T-cell (primary cell): ENCODE data around the gene IQSEC3. TPM values are rescaled to one million over a fixed set of nuclear protein-coding genes. Genes with fewer than 3 reads are reported as not detected.

Source experiments
- ATAC-seq, 4 experiments: fragments of 200-7000 bp in 3 of 4; fragments of 150-1000 bp in 1 of 4; cut with Tn5 transposase; replicated peaks in 1 of 4; 1 replicate in 3 of 4; 2 replicates in 1 of 4; pipeline ENCODE4 v1.10.0; 2021; ENCODE audit warnings: moderate library complexity in 3 of 4, mild to moderate bottlenecking in 2 of 4, moderate number of reproducible peaks in 1 of 4
- CTCF ChIA-PET, 2 donors: fragments of 300-600 bp; sonication (Branson Sonifier 250); formaldehyde crosslinking; loops; one replicate each; lab custom pipeline; 2022; ENCODE audit warnings: antibody characterized with exemption in 2 of 2; lab: Charles Lee
- POLR2A ChIA-PET, 2 donors: fragments of 300-600 bp; sonication (Branson Sonifier 250); formaldehyde crosslinking; loops; one replicate each; lab custom pipeline; 2022; ENCODE audit warnings: antibody characterized with exemption in 2 of 2; lab: Charles Lee
- DNase-seq, 35 experiments: peaks; one replicate each; pipeline versions ENCODE4 v3.0.0 to v3.0.0-alpha.2; 2013 to 2023
- H3K27ac ChIP-seq: one replicate; pipeline ENCODE4 v1.5.1; 2013; ENCODE audit warnings: low read length
- H3K27me3 ChIP-seq, 2 experiments: replicated peaks in 1 of 2; 1 replicate in 1 of 2; 2 replicates in 1 of 2; pipeline versions ENCODE4 v1.6.1 to v1.7.0; 2013; ENCODE audit warnings: low read length in 1 of 2, mixed read lengths in 1 of 2; ENCODE audit not compliant: control insufficient read depth in 2 of 2, insufficient read depth in 2 of 2; ENCODE audit errors: extremely low read depth in 1 of 2
- H3K36me3 ChIP-seq, 2 donors: 1 replicate in 1 of 2; 2 replicates in 1 of 2; pipeline versions ENCODE4 v1.6.1 to v1.7.0; 2013; ENCODE audit warnings: low read length in 1 of 2; ENCODE audit not compliant: control insufficient read depth in 2 of 2, insufficient read depth in 1 of 2; ENCODE audit errors: extremely low read depth in 1 of 2
- H3K4me1 ChIP-seq, 2 experiments: 1 replicate in 1 of 2; 2 replicates in 1 of 2; pipeline versions ENCODE4 v1.6.1 to v1.7.0; 2013; ENCODE audit warnings: low read length in 2 of 2, mixed read lengths in 1 of 2; ENCODE audit not compliant: insufficient read depth in 2 of 2, control insufficient read depth in 1 of 2; ENCODE audit errors: extremely low read depth in 1 of 2
- H3K4me3 ChIP-seq, 2 donors: 1 replicate in 1 of 2; 2 replicates in 1 of 2; pipeline versions ENCODE4 v1.5.1 to v1.7.0; 2013; ENCODE audit warnings: mild to moderate bottlenecking in 2 of 2, low read length in 1 of 2, moderate library complexity in 1 of 2; ENCODE audit not compliant: control insufficient read depth in 1 of 2; ENCODE audit errors: extremely low read depth in 1 of 2
- H3K9me3 ChIP-seq: 2 replicates; pipeline ENCODE4 v1.7.0; 2013
- H3K27ac Mint-ChIP-seq, 2 donors: one replicate each; pipeline ENCODE4 v1.8.0; 2020 to 2021; ENCODE audit warnings: mild to moderate bottlenecking in 2 of 2, mixed read lengths in 2 of 2
- H3K27me3 Mint-ChIP-seq, 2 donors: one replicate each; pipeline ENCODE4 v1.8.0; 2021 to 2022; ENCODE audit warnings: mixed read lengths in 2 of 2
- H3K36me3 Mint-ChIP-seq: one replicate; pipeline ENCODE4 v1.8.0; 2021; ENCODE audit warnings: mixed read lengths
- H3K4me1 Mint-ChIP-seq, 3 donors: one replicate each; pipeline ENCODE4 v1.8.0; 2020 to 2022; ENCODE audit warnings: mixed read lengths in 3 of 3, mild to moderate bottlenecking in 1 of 3
- H3K4me3 Mint-ChIP-seq, 3 donors: one replicate each; pipeline ENCODE4 v1.8.0; 2020 to 2022; ENCODE audit warnings: mild to moderate bottlenecking in 3 of 3, mixed read lengths in 3 of 3, moderate library complexity in 3 of 3
- H3K9me3 Mint-ChIP-seq, 3 donors: one replicate each; pipeline ENCODE4 v1.8.0; 2020 to 2022; ENCODE audit warnings: mixed read lengths in 3 of 3
- WGBS: methylation state at CpG from one replicate; pipeline ENCODE4 v1.1.5; 2013; ENCODE audit warnings: missing lambda C conversion rate; ENCODE audit not compliant: insufficient coverage; 5-methylcytosine and 5-hydroxymethylcytosine counted together
- total RNA-seq, 35 experiments: library from RNA in 6 of 35; stranded (reverse) in 6 of 35; fragments of 120-200 nt in 1 of 35; gene quantifications; one replicate each; pipeline versions ENCODE4 v1.2.1 to v1.2.4 and lab custom pipeline; 2013 to 2026

The IQSEC3 gene
- total RNA-seq, 5 donors from 2014 or later (not counting 1 experiment from before 2014, with no cell fraction given): 0.30 to 7.3 (median 2.9) TPM

- ChIA-PET CTCF (no interaction called here), POLR2A (no interaction called here)
- Histone ChIP-seq H3K4me3 (no peak overlapping the region), H3K9me3 (no peaks in the 10 kb centered on the region), H3K36me3 (no peaks in the 10 kb centered on the region), H3K4me1 (no peaks in the 10 kb centered on the region), H3K27me3 (peaks cover 0 to 42% of the 10 kb centered on the region in 2 experiments), H3K27ac (no peak overlapping the region)
- DNase-seq (no peak), ATAC-seq (no peak)
- Mint-ChIP-seq H3K27me3 (peaks cover 7 to 9% of the 10 kb centered on the region in 2 donors), H3K9me3 (no peaks in the 10 kb centered on the region), H3K4me3 (no peak overlapping the region), H3K4me1 (peaks cover 4 to 11% (median 7%) of the 10 kb centered on the region in 3 donors), H3K27ac (no peak overlapping the region), H3K36me3 (no peaks in the 10 kb centered on the region)
- WGBS: no CpG with 5 or more reads among the region's 3 CpGs
These were observed 85.9 kb downstream of the IQSEC3 start for GRCh38 chr12:152440-152839.

GRCh38 chr12:153080-153746, 86.6 kb downstream of the IQSEC3 start:
- Mint-ChIP-seq H3K4me1 (peaks cover 4 to 11% (median 7%) of the 10 kb centered on the region in 3 donors), H3K27ac (no peak overlapping the region), H3K36me3 (no peaks in the 10 kb centered on the region), H3K9me3 (no peaks in the 10 kb centered on the region), H3K27me3 (peaks cover 7 to 9% of the 10 kb centered on the region in 2 donors), H3K4me3 (no peak overlapping the region)
- DNase-seq (peak in 30 of 35 experiments; percentile 4 to 48 (median 29)), ATAC-seq (peak; percentile 62 to 70 (median 66))
- no peak overlapping the region for H3K27ac ChIP-seq
- H3K4me1 ChIP-seq: no peaks in the 10 kb centered on the region
- peaks cover 0 to 42% of the 10 kb centered on the region in 2 experiments for H3K27me3 ChIP-seq
- H3K36me3 ChIP-seq: no peaks in the 10 kb centered on the region
- 0% methylated on average over 6 of the region's 11 CpGs for WGBS
- H3K4me3 ChIP-seq: no peak overlapping the region
- no peaks in the 10 kb centered on the region for H3K9me3 ChIP-seq
- POLR2A ChIA-PET: no interaction called here
- CTCF ChIA-PET: no interaction called here

- no peak overlapping the region for H3K27ac Mint-ChIP-seq
- peaks cover 4 to 11% (median 7%) of the 10 kb centered on the region in 3 donors for H3K4me1 Mint-ChIP-seq
- CTCF ChIA-PET: no interaction called here
- Histone ChIP-seq H3K27me3 (peaks cover 0 to 42% of the 10 kb centered on the region in 2 experiments), H3K4me1 (no peaks in the 10 kb centered on the region), H3K36me3 (no peaks in the 10 kb centered on the region), H3K27ac (no peak overlapping the region), H3K9me3 (no peaks in the 10 kb centered on the region), H3K4me3 (no peak overlapping the region)
- H3K27me3 Mint-ChIP-seq: peaks cover 7 to 9% of the 10 kb centered on the region in 2 donors
- no peaks in the 10 kb centered on the region for H3K36me3 Mint-ChIP-seq
- WGBS: 85% methylated on average over 9 of the region's 12 CpGs
- no peaks in the 10 kb centered on the region for H3K9me3 Mint-ChIP-seq
- H3K4me3 Mint-ChIP-seq: no peak overlapping the region
- POLR2A ChIA-PET: no interaction called here
- no peak for ATAC-seq
- DNase-seq: no peak
These were observed 87.5 kb downstream of the IQSEC3 start for GRCh38 chr12:154058-154457.

- Mint-ChIP-seq H3K4me1 (peaks cover 4 to 11% (median 7%) of the 10 kb centered on the region in 3 donors), H3K27ac (no peak overlapping the region), H3K27me3 (peaks cover 7 to 9% of the 10 kb centered on the region in 2 donors), H3K36me3 (no peaks in the 10 kb centered on the region), H3K4me3 (no peak overlapping the region), H3K9me3 (no peaks in the 10 kb centered on the region)
- WGBS: 88% methylated on average over 6 of the region's 9 CpGs
- H3K9me3 ChIP-seq: no peaks in the 10 kb centered on the region
- no peaks in the 10 kb centered on the region for H3K36me3 ChIP-seq
- H3K27ac ChIP-seq: no peak overlapping the region
- no peaks in the 10 kb centered on the region for H3K4me1 ChIP-seq
- POLR2A ChIA-PET: no interaction called here
- ATAC-seq (no peak), DNase-seq (no peak)
- H3K27me3 ChIP-seq: peaks cover 0 to 38% of the 10 kb centered on the region in 2 experiments
- CTCF ChIA-PET: no interaction called here
- H3K4me3 ChIP-seq: no peak overlapping the region
These were observed 88.4 kb downstream of the IQSEC3 start for GRCh38 chr12:155006-155405.

- Histone ChIP-seq H3K27me3 (peaks cover 0 to 37% of the 10 kb centered on the region in 2 experiments), H3K27ac (no peak overlapping the region), H3K4me3 (no peak overlapping the region), H3K36me3 (no peaks in the 10 kb centered on the region), H3K9me3 (no peaks in the 10 kb centered on the region), H3K4me1 (no peaks in the 10 kb centered on the region)
- no peak for DNase-seq
- ChIA-PET CTCF (no interaction called here), POLR2A (no interaction called here)
- Mint-ChIP-seq H3K27me3 (peaks cover 5 to 7% of the 10 kb centered on the region in 2 donors), H3K4me1 (peaks cover 4 to 11% (median 7%) of the 10 kb centered on the region in 3 donors), H3K27ac (no peak overlapping the region), H3K9me3 (no peaks in the 10 kb centered on the region), H3K4me3 (no peak overlapping the region), H3K36me3 (no peaks in the 10 kb centered on the region)
- 71% methylated on average over 6 of the region's 8 CpGs for WGBS
- ATAC-seq: no peak
These were observed 89.1 kb downstream of the IQSEC3 start for GRCh38 chr12:155646-156045.

- ChIA-PET CTCF (no interaction called here), POLR2A (no interaction called here)
- H3K4me1 Mint-ChIP-seq: peaks cover 4 to 11% (median 7%) of the 10 kb centered on the region in 3 donors
- no peak overlapping the region for H3K4me3 Mint-ChIP-seq
- WGBS: 73% methylated on average over 3 of the region's 13 CpGs
- no peaks in the 10 kb centered on the region for H3K9me3 Mint-ChIP-seq
- peaks cover 0 to 3% of the 10 kb centered on the region in 2 donors for H3K27me3 Mint-ChIP-seq
- no peak overlapping the region for H3K27ac ChIP-seq
- H3K4me1 ChIP-seq: no peaks in the 10 kb centered on the region
- ATAC-seq: no peak
- no peaks in the 10 kb centered on the region for H3K36me3 ChIP-seq
- no peak overlapping the region for H3K27ac Mint-ChIP-seq
- H3K36me3 Mint-ChIP-seq: no peaks in the 10 kb centered on the region
- no peaks in the 10 kb centered on the region for H3K9me3 ChIP-seq
- no peak for DNase-seq
- no peak overlapping the region for H3K4me3 ChIP-seq
- peaks cover 0 to 33% of the 10 kb centered on the region in 2 experiments for H3K27me3 ChIP-seq
These were observed 90.4 kb downstream of the IQSEC3 start for GRCh38 chr12:156945-157344.
